Cardiac muscle cell (in vitro differentiated cells and primary cell): ENCODE measurements around the gene POLD3. TPM values are rescaled to one million over a fixed set of nuclear protein-coding genes. Genes with fewer than 3 reads are reported as not detected.

Experiments
- DNase-seq, 2 donors: peaks; one replicate each; pipeline versions ENCODE4 v3.0.0 to v3.0.0-alpha.2; 2010 to 2017; ENCODE audit warnings: low read depth in 1 of 2, low spot score in 1 of 2
- H3K27ac ChIP-seq: fragments of 200-600 bp; sonication (generic); 2 replicates; pipeline ENCODE4 v1.5.1; 2016
- H3K27me3 ChIP-seq: fragments of 200-600 bp; sonication (generic); 2 replicates; pipeline ENCODE4 v1.6.0; 2016; ENCODE audit warnings: control low read depth
- H3K36me3 ChIP-seq: fragments of 200-600 bp; sonication (generic); 2 replicates; pipeline ENCODE4 v1.5.1; 2016; ENCODE audit warnings: control low read depth
- H3K4me1 ChIP-seq: fragments of 200-600 bp; sonication (generic); 2 replicates; pipeline ENCODE4 v1.8.1; 2017; ENCODE audit warnings: low read depth, mild to moderate bottlenecking, mixed run types
- H3K4me3 ChIP-seq: fragments of 200-600 bp; sonication (generic); 2 replicates; pipeline ENCODE4 v1.5.1; 2016; ENCODE audit warnings: mild to moderate bottlenecking
- H3K9me3 ChIP-seq: fragments of 200-600 bp; sonication (generic); 2 replicates; pipeline ENCODE4 v1.5.1; 2017; ENCODE audit warnings: low read depth, mild to moderate bottlenecking, control low read depth
- polyA plus RNA-seq: library from polyadenylated mRNA; unstranded; fragments of >200 nt; fragmentation: Nextera tagmentation; extraction: Ambion mirVana; gene quantifications from 2 replicates; pipeline ENCODE4 v1.2.1, GENCODE V29; 2016
- total RNA-seq: library from RNA; depleted of rRNA; stranded (reverse); fragments of >200 nt; gene quantifications from 2 replicates; pipeline ENCODE4 v1.2.3, GENCODE V29; 2016
- TF ChIP-seq, protein P1 (sequence below): IDR thresholded peaks from 2 replicates; pipeline ENCODE4 v1.5.1; 2012; ENCODE audit warnings: low read depth, mild to moderate bottlenecking, low read length

POLD3 gene
- total and polyA plus RNA-seq, 2 experiments from 2014 or later: 13.1 to 24.1 TPM

DNA sequence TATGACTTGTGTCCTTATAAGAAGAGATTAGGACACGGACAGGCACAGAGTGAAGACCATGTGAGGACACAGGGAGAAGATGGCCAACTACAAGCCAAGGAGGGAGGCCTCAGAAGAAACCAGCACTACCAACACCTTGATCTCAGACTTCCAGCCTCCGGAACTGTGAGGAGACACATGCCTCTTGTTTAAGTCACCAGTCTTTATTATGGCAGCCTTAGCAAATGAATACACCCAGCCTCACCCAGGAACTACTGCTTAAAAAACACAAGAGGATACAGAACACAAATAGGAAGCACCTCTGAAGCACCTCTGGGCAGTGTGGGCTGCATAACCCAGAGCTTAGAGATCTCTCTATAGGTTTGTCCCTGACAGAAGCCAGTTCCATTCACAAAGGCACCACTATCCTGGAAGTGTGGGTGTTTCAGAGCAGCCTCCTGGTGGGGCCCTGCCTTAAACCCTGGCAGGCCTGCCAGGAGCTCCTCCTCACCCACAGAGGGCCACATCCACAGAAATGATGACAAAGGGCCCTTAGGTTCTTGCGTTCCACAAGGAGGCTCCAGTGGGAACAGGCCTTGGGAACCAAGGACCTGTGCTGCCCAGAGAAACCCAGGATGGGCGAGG, 80.1 kb downstream of the POLD3 start:
- Histone ChIP-seq H3K36me3 (no peaks in the 10 kb centered on the region), H3K27me3 (no peaks in the 10 kb centered on the region), H3K27ac (no peak overlapping the region), H3K4me3 (no peak overlapping the region), H3K4me1 (no peaks in the 10 kb centered on the region), H3K9me3 (no peaks in the 10 kb centered on the region)
- no peak for DNase-seq
- TF ChIP-seq, protein P1, sequence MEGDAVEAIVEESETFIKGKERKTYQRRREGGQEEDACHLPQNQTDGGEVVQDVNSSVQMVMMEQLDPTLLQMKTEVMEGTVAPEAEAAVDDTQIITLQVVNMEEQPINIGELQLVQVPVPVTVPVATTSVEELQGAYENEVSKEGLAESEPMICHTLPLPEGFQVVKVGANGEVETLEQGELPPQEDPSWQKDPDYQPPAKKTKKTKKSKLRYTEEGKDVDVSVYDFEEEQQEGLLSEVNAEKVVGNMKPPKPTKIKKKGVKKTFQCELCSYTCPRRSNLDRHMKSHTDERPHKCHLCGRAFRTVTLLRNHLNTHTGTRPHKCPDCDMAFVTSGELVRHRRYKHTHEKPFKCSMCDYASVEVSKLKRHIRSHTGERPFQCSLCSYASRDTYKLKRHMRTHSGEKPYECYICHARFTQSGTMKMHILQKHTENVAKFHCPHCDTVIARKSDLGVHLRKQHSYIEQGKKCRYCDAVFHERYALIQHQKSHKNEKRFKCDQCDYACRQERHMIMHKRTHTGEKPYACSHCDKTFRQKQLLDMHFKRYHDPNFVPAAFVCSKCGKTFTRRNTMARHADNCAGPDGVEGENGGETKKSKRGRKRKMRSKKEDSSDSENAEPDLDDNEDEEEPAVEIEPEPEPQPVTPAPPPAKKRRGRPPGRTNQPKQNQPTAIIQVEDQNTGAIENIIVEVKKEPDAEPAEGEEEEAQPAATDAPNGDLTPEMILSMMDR: no peak

DNA sequence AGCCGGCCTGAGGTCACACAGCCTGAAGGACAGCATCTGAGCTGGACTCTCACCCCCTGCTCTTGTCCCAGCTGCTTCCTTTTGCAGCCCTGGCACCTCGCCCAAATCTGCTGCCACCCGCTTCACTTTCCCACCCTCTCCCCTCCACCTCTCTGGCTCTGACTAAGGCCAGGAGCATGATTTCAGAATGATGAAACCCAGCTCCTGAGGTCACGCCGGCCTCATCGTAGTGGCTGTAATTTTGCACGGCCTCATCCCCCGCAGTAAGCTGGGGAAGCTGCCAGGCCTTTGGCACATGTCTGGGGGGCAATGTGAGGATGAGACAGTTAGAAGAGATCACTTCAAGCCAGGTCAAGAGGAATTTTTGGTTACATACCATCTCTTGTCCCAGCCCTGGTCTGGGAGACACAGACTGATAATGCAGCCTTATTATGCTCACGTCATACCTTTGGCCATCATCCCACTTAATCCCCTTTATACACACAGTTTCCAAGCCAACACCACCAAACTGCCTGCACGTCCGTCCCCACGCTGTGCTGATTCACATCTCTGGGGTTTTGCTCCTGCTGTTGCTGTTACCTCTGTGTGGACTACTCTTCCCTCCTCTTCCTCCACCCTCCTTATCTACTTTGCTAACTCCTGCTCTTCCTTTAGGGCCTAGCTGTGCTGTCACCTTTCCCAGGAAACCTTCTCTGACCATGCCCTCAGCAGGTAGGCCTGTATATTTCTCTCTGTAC, 80.7 kb downstream of the POLD3 start:
- no peaks in the 10 kb centered on the region for H3K9me3 ChIP-seq
- H3K36me3 ChIP-seq: no peaks in the 10 kb centered on the region
- H3K27ac ChIP-seq: no peak overlapping the region
- DNase-seq: peak in 1 of 2 donors; percentile 98
- no peaks in the 10 kb centered on the region for H3K27me3 ChIP-seq
- no peaks in the 10 kb centered on the region for H3K4me1 ChIP-seq
- no peak overlapping the region for H3K4me3 ChIP-seq
- TF ChIP-seq, protein P1: no peak

DNA sequence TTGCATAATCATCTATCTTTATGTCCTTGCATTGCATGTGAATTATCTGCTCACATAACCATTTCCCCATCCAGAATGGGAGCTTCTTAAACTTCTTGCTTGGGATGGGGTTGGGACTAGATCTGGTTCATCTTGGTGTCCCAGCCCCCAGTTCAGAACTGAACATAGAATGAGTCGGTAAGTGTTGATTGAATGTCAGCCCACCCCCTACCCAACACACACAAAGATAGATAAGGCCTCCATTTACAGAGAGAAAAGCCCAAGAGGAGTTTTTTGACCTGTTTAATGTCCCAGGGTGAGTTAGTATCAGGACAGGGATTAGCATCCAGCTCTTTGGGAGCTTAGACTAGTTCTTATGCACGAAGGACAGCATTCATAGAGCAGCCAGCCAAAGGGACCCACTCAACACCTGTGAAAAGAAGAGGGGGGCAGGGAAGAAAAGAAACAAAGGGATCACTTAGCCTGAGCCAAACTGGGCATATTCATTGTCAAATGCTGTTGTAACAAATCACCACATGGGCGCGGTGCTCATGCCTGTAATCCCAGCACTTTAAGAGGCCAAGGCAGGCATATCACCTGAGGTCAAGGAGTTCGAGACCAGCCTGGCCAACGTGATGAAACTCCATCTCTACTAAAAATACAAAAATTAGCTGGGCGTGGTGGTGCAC, 81.4 kb downstream of the POLD3 start:
- Histone ChIP-seq H3K4me3 (no peak overlapping the region), H3K27ac (no peak overlapping the region), H3K9me3 (no peaks in the 10 kb centered on the region), H3K27me3 (no peaks in the 10 kb centered on the region), H3K36me3 (no peaks in the 10 kb centered on the region), H3K4me1 (no peaks in the 10 kb centered on the region)
- peak in 1 of 2 donors; percentile 33 for DNase-seq
- TF ChIP-seq, protein P1: no peak

DNA sequence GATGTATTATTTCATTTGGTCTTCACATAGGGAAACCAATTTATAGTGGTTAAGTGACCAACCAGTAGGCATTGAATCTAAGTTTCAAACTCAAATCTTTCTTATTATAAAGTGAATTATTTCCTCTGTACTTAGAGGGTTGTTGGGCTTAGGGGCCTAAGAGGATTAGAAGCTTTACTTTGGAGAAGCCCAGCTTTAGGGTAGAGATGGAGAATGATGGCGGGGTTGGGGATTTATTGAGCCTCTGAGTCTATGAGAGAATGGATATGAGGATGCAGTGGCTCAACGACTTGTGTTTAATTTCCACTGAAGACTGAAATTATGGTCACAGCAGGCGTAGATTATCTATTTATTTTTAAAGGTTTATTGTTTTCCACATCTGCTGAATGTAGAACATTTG, 83.4 kb downstream of the POLD3 start:
- no peaks in the 10 kb centered on the region for H3K9me3 ChIP-seq
- DNase-seq: no peak
- H3K4me3 ChIP-seq: no peak overlapping the region
- TF ChIP-seq, protein P1: no peak
- no peaks in the 10 kb centered on the region for H3K27me3 ChIP-seq
- H3K36me3 ChIP-seq: no peaks in the 10 kb centered on the region
- no peaks in the 10 kb centered on the region for H3K4me1 ChIP-seq
- no peak overlapping the region for H3K27ac ChIP-seq

DNA sequence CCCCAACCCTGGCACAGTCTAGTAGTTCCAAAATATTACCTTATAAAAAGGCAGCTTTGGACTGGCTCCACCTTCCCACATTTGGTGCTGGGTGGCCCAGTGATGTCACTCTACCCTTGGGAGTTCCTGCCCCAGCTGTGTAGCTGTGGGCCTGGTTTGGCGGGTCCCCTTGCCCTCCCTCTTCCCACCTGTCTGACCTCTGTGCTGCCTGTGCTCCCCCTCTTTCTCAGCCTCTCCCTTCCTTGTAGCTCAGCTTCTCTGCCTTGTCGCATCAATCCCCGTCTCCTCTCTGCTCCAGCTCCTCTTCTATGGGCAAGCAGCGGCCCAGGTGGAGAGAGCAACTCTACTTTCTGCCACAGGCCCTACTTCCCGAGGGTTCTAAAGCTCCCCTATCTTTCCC, 84.2 kb downstream of the POLD3 start:
- TF ChIP-seq, protein P1: no peak
- DNase-seq: no peak

More for the DNA sequence above, 84.2 kb downstream of the POLD3 start:
- no peak overlapping the region for H3K27ac ChIP-seq
- H3K9me3 ChIP-seq: no peaks in the 10 kb centered on the region
- H3K36me3 ChIP-seq: no peaks in the 10 kb centered on the region
- no peak overlapping the region for H3K4me3 ChIP-seq
- no peaks in the 10 kb centered on the region for H3K27me3 ChIP-seq
- H3K4me1 ChIP-seq: no peaks in the 10 kb centered on the region
